GM12878 (cell line): ENCODE measurements around the gene IFNGR2.

Experiments used
- CBX5 ChIP-seq: sonication (generic); IDR thresholded peaks from 2 replicates; pipeline ENCODE4 v1.6.1; 2016; ENCODE audit warnings: low read depth, moderate library complexity, mild to moderate bottlenecking, inconsistent platforms
- EGR1 ChIP-seq, 2 experiments: IDR thresholded peaks; 1 replicate in 1 of 2; 2 replicates in 1 of 2; pipeline ENCODE4 v1.6.1; 2011 to 2012; ENCODE audit warnings: low read depth in 2 of 2, low read length in 2 of 2, borderline replicate concordance in 1 of 2, mild to moderate bottlenecking in 1 of 2, moderate library complexity in 1 of 2
- TF ChIP-seq, protein P1 (sequence below), 3 experiments: IDR thresholded peaks in 2 of 3; conservative IDR thresholded peaks in 1 of 3; 2 replicates each; pipeline ENCODE4 v1.5.1; 2011; ENCODE audit warnings: low read depth in 3 of 3, low read length in 3 of 3, mild to moderate bottlenecking in 3 of 3, control low read depth in 2 of 3, moderate library complexity in 2 of 3, inconsistent platforms in 1 of 3, mixed read lengths in 1 of 3; ENCODE audit not compliant: control insufficient read depth in 2 of 3, insufficient read depth in 1 of 3; ENCODE audit errors: extremely low read depth in 1 of 3
- TF ChIP-seq, protein P2 (sequence below): IDR thresholded peaks from 2 replicates; pipeline ENCODE4 v1.6.1; 2011; ENCODE audit warnings: low read depth, mild to moderate bottlenecking, low read length, moderate library complexity, borderline replicate concordance; ENCODE audit errors: extremely low read depth

GRCh38 chr21:33434770-33435360 is 31.7 kb downstream of the IFNGR2 start:
- TF ChIP-seq, protein P1, sequence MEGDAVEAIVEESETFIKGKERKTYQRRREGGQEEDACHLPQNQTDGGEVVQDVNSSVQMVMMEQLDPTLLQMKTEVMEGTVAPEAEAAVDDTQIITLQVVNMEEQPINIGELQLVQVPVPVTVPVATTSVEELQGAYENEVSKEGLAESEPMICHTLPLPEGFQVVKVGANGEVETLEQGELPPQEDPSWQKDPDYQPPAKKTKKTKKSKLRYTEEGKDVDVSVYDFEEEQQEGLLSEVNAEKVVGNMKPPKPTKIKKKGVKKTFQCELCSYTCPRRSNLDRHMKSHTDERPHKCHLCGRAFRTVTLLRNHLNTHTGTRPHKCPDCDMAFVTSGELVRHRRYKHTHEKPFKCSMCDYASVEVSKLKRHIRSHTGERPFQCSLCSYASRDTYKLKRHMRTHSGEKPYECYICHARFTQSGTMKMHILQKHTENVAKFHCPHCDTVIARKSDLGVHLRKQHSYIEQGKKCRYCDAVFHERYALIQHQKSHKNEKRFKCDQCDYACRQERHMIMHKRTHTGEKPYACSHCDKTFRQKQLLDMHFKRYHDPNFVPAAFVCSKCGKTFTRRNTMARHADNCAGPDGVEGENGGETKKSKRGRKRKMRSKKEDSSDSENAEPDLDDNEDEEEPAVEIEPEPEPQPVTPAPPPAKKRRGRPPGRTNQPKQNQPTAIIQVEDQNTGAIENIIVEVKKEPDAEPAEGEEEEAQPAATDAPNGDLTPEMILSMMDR (IDR thresholded peaks at IDR 0.05 in 2 of 3, conservative IDR thresholded peaks at IDR 0.05 in 1 of 3; ENCODE audit: control insufficient read depth in 2 of 3, extremely low read depth in 1 of 3, insufficient read depth in 1 of 3, low read depth in 3 of 3, low read length in 3 of 3): no peak
- TF ChIP-seq CBX5 (no peak), EGR1 (IDR thresholded peaks at IDR 0.05; ENCODE audit: borderline replicate concordance in 1 of 2, low read depth in 2 of 2, low read length in 2 of 2) (no peak)
- TF ChIP-seq, protein P2, sequence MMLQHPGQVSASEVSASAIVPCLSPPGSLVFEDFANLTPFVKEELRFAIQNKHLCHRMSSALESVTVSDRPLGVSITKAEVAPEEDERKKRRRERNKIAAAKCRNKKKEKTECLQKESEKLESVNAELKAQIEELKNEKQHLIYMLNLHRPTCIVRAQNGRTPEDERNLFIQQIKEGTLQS: no peak
